Activated CD4-positive, alpha-beta T cell treated with anti-CD3 and anti-CD28 coated beads, Interleukin-2, amount 10 ng/mL, durations not matched to agents 7 days and 5 days (primary cell): ENCODE measurements around the gene NUP210L. TPM values are rescaled to one million over a fixed set of nuclear protein-coding genes. Genes with fewer than 3 reads are reported as not detected.

Experiments
- CTCF ChIA-PET: fragments of 350-600 bp; sonication (Branson Sonifier 250); formaldehyde crosslinking; loops from one replicate; lab custom pipeline; 2021; ENCODE audit warnings: antibody characterized with exemption; lab: Charles Lee
- POLR2A ChIA-PET: fragments of 350-600 bp; sonication (Branson Sonifier 250); formaldehyde crosslinking; loops from one replicate; lab custom pipeline; 2021; ENCODE audit warnings: antibody characterized with exemption; lab: Charles Lee
- DNase-seq: peaks from one replicate; pipeline ENCODE4 v3.0.0-alpha.2; 2020
- H3K27ac Mint-ChIP-seq: one replicate; pipeline ENCODE4 v1.8.0; 2021; ENCODE audit warnings: mild to moderate bottlenecking, moderate library complexity, mixed read lengths
- H3K27me3 Mint-ChIP-seq: one replicate; pipeline ENCODE4 v1.8.0; 2021; ENCODE audit warnings: mixed read lengths
- H3K36me3 Mint-ChIP-seq: one replicate; pipeline ENCODE4 v1.8.0; 2021; ENCODE audit warnings: low read depth, mixed read lengths
- H3K4me1 Mint-ChIP-seq: one replicate; pipeline ENCODE4 v1.8.0; 2021; ENCODE audit warnings: mixed read lengths
- H3K4me3 Mint-ChIP-seq: one replicate; pipeline ENCODE4 v1.8.0; 2021; ENCODE audit warnings: mild to moderate bottlenecking, moderate library complexity, mixed read lengths
- H3K9me3 Mint-ChIP-seq: one replicate; pipeline ENCODE4 v1.8.0; 2021; ENCODE audit warnings: mixed read lengths
- microRNA-seq: library from miRNA; unstranded; fragments of <30 nt; microRNA quantifications from one replicate; pipeline ENCODE4 v1.2.0, GENCODE V29; 2021; ENCODE audit warnings: borderline microRNAs expressed, borderline replicate concordance
- total RNA-seq, 2 experiments: library from RNA; stranded (reverse); gene quantifications; one replicate each; pipeline ENCODE4 v1.2.3, GENCODE V29; 2021

The NUP210L gene
- total RNA-seq, 2 experiments from 2014 or later: 0.04 to 0.12 TPM

DNA sequence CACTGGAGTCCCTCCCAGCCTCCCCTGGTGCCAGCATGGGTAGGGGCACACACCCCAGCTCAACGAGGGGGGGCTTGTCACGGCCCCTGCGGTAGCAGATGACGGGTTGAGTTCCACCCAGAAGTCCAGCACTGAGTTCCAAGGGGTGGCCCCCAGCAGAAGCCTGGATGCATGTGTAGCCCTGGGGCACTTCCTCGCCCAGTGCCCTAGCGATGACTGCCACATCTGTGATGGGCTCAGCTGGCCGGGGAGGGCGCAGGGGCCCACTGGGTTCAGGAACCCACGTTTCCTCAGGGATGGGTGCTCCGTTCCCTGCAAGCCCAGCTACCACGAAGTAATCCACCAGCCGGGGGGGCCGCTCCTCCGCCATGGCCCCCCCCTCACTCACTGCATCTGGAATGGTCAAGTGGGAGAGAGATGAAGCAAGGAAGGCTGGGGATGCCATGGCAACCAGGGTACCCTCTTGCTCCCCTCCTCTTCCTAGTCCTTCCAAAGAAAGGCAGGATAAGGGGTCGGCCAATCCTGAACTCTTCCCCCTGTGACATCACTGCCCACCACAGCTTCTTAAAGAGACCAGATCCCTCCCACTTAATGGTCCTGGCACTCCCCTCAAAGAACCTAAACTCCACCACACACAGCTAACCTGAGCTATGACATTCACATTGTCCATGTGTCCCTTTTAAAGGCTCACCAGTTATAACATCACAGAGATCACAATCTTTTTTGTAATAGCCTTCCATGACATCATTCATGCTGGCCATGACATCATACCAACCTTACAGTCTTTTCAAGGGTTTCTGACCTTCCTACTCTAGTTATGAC is 210.7 kb downstream of the NUP210L start:
- peaks cover 53% of the 10 kb centered on the region for H3K36me3 Mint-ChIP-seq
- peak; percentile 24 for DNase-seq
- no peaks in the 10 kb centered on the region for H3K27me3 Mint-ChIP-seq
- peaks cover 33% of the 10 kb centered on the region for H3K4me1 Mint-ChIP-seq
- H3K4me3 Mint-ChIP-seq: peak overlapping the region; percentile 95
- H3K27ac Mint-ChIP-seq: peak overlapping the region; percentile 97
- POLR2A ChIA-PET: interaction anchor here (0.6 to 1.6 kb wide), 3 partner anchors 13 to 46 kb away, joined by 3 to 4 read pairs (median 3); partner anchors contain the start of gene RPS27
- CTCF ChIA-PET: interaction anchor here (0.6 to 3.9 kb wide), 11 partner anchors 10 to 218 kb away, joined by 3 to 38 read pairs (median 9); partner anchors contain the start of genes CREB3L4, CRTC2, GATAD2B and JTB
- no peaks in the 10 kb centered on the region for H3K9me3 Mint-ChIP-seq

GRCh38 chr1:153942766-153943549 is 211.9 kb downstream of the NUP210L start:
- Mint-ChIP-seq H3K4me3 (no peak overlapping the region), H3K9me3 (no peaks in the 10 kb centered on the region), H3K27ac (no peak overlapping the region), H3K36me3 (peaks cover 49% of the 10 kb centered on the region), H3K4me1 (peaks cover 31% of the 10 kb centered on the region), H3K27me3 (no peaks in the 10 kb centered on the region)
- CTCF ChIA-PET: interaction anchor here (0.6 to 2.2 kb wide), 3 partner anchors 12 to 20 kb away, joined by 3 to 10 read pairs (median 5); partner anchors contain the start of gene GATAD2B
- no peak for DNase-seq
- POLR2A ChIA-PET: interaction anchor here (0.6 kb wide), 1 partner anchor 22 kb away, joined by 4 read pairs; no protein-coding TSS in a partner anchor

Small RNA genes lying within 50 kb of the gene (microRNA-seq; reads per million reads assigned to microRNA genes)
- gene MIR190B (12.4 reads per million, percentile 43 among the genes with 10 or more reads in this experiment), gene MIR5698 (not detected), gene MIR6737 (0.63 reads per million)

Other genes starting within 250 kb of the NUP210L start
- gene GATAD2B, start 232.1 kb downstream of the NUP210L start, total RNA-seq: 10 to 100 TPM; 73.4 to 75.4 TPM
- 100 to 1,000 TPM; 165 to 180 TPM for gene DENND4B, start 208.4 kb downstream of the NUP210L start, total RNA-seq
- gene CRTC2, start 196.5 kb downstream of the NUP210L start, total RNA-seq: 100 to 1,000 TPM in 1 of 2 experiments, 10 to 100 TPM in 1; 80.7 to 107 TPM
- 10 to 100 TPM; 33.5 to 36.4 TPM for gene SLC39A1, start 191.5 kb downstream of the NUP210L start, total RNA-seq
- 1 to 10 TPM; 6.9 to 7.9 TPM for gene CREB3L4, start 187.2 kb downstream of the NUP210L start, total RNA-seq
- gene JTB, start 177.4 kb downstream of the NUP210L start, total RNA-seq: 100 to 1,000 TPM; 111 to 124 TPM
- under 1 TPM; 0.92 to 0.96 TPM for gene RAB13, start 168.7 kb downstream of the NUP210L start, total RNA-seq
- 1,000 to 10,000 TPM; 2,596 to 2,883 TPM for gene RPS27, start 164.3 kb downstream of the NUP210L start, total RNA-seq
- 100 to 1,000 TPM; 781 to 902 TPM for gene TPM3, start 37.0 kb upstream of the NUP210L start, total RNA-seq
- gene CFAP141, start 51.3 kb upstream of the NUP210L start, total RNA-seq: under 1 TPM in 1 of 2 experiments, not detected in 1; 0.65 TPM
- gene UBAP2L, start 65.9 kb upstream of the NUP210L start, total RNA-seq: 100 to 1,000 TPM; 186 to 211 TPM
- gene HAX1, start 117.6 kb upstream of the NUP210L start, total RNA-seq: 100 to 1,000 TPM; 107 to 126 TPM
- gene AQP10, start 166.0 kb upstream of the NUP210L start, total RNA-seq: not detected
- 100 to 1,000 TPM; 135 to 138 TPM for gene ATP8B2, start 170.5 kb upstream of the NUP210L start, total RNA-seq